NCI-H2171 (cell line): Measurements from ENCODE around the gene SORBS2.

Source experiments
- DNase-seq: peaks from one replicate; lab custom pipeline; 2025; lab: John Stamatoyannopoulos, UW

SORBS2 gene

DNA sequence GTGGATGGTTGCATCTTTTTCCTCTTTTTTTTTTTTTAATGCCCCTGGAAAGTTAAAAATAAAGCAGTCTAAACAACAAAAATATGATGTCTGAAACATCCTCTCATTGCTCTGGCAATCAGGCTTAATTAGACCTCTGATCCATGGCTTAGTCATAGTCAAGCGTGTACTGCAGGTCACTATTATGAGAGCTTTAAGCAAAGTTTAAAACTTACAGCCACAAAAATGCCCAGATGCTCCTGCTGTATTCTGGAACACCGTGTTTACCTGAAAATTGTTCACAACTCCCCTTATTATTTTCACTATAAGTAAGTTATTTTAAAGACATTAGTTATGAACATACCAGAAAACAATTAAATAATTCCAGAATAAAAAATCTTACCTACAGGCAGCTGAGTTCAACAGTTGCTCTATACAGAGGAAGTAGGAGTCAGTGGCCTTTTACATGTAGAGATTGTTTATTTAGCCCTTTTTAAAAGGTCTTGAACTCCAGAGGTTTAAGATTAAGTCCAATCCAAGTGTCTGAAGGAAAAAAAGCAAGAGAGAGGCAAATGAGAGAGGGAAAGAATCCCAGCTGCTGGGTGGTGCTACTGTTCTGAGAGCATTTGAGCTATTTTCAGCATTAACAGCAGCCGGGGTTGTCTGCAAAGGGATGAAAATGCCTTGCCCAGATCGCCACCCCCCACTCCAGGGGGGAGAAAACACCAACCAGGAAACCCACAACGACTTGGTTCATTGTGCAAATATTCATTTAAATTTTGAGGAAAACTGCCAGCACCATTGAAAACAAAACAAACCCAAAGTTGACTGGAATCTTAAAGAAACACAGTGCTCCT is 36.9 kb downstream of the SORBS2 start:
- DNase-seq = no peak

DNA sequence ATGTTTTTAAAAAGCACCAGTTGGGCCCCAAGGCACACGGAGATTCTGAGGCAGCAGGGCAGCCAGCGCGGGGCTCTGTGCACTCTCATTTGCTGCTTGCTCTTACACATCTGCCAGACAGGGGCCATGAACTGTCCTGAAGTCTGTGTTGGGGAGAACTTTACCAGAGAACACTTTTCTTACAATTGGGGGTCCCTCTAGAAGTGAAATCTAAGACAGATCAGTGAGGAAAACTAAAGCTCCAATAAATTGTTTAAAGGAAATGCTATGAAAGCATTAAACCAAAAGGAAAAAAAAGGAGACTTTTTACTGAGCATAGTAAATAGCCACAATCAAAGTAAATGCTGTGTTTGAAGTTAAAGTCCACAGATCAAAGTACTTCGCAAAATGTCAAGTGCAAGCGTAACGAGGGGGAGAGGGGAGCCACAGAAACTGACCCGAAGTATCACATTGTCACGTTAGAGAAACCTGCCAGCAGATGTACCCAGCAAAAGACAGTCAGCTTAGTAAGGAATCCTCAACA is 37.8 kb downstream of the SORBS2 start:
- no peak for DNase-seq

DNA sequence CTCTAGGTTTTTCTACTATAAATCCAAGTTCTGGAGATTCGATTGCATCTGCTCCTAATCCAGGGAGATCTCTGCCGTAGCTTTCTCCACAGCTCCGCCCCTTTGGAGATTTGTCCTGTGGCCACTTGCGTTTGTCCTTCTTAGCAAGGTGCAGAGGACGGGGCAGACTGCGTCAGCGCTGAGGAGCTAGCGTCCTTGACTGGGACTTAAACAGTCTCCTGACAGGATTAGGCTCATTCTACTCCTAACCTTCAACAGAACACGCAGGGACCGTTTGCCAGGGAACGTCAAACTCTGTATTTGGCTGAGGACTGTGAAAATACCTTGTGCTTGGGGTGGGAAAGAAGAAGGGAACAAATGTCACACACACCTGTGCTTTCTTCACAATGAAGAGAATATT is 38.6 kb downstream of the SORBS2 start:
- DNase-seq = no peak

DNA sequence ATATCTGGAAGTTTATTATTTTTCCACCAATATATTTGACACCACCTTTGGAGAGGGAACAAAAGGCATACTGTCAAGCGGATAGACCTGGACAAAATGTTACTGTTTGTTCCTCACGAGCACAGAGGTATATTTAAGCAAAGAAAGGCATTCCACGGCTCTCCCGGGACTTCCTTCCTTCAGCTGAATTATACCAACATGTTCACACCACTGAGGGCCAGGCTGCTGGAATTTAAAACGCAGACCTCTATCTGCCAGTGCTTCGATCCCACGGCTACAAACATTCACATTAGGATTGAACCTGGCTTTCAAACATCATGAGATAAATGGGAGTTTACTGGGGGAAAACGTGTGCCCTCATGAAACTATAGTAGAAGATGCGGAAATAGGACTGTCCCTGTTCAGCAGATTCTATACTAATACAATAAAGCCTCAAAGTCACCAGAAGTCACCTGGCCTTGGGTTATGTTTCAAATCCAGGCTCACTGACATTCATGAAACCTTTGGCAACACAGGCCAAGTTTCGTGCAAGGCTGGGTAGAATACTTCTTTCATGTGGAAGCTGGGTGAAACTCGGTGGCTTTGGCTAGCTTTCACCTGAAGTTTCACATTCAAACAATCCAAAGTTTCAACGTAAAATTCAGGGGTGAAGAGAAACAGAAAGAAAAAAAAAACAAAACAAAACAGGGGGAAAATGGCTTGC is 39.5 kb downstream of the SORBS2 start:
- DNase-seq = no peak

DNA sequence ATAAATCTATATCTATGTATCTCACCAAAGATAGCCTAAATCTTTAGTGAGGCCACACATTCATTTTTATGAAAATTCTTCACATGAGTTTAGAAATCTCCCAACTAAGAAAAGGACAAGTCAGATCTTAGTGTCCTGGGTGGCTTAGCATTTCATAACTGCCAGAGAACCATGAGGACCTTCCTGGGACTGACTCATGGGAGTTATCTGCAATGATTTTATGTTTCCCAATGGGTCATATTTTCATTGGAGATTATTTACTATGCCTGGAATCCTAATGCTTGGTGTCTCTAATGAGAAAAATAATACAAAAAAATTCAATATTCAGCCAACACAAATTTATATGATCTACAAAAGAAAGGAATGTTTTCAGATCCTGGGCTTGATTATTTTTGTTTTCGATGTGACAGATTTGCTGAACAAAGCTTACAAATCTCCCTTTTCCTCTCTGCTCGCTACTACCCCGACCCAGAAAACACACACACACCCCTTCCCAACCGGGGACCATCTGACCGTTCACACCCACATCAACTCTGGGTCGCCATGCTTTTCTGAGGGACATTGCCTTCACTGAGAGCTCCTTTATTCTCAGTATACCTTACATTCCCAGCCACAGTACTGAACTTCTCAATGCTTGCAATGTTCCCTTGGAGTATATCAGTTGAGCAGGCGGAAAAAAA is 40.1 kb downstream of the SORBS2 start:
- DNase-seq = no peak

DNA sequence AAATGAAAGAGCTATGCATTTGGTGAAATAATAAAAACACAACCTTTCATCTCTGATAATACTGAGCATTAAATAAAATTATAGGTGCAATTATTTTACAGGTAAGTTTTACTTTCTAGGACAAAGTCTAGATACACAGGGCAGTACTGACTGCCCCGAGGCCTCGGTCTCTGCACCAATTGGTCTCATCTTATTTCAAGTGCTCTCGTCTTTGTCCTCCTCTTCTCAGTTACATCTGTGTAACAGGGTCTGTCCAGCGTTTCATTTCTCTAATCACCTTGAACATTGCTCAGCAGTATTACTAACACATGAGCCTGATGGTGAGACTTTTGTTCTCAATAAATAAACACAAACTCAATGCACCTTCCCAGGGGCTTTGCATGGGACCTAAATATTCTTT is 44.5 kb downstream of the SORBS2 start:
- no peak for DNase-seq

DNA sequence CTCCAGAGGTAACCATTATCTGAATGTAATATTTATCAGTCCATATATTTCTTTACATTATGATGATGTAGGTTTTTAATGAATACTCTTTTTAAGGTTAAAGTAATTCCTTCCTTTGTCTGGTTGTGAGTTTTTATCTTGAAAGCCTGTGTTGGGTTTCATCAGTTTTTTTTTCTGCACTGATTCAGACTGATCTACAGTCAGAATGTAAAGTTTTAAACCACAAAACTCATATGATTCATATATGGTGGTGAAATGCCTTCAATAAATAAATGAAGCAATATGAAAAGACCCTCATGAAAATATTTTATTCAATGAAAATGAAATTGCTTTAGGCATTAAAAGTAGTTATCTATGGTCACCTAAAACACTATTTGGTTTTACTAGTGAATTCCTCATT is 47.1 kb downstream of the SORBS2 start:
- DNase-seq = no peak

DNA sequence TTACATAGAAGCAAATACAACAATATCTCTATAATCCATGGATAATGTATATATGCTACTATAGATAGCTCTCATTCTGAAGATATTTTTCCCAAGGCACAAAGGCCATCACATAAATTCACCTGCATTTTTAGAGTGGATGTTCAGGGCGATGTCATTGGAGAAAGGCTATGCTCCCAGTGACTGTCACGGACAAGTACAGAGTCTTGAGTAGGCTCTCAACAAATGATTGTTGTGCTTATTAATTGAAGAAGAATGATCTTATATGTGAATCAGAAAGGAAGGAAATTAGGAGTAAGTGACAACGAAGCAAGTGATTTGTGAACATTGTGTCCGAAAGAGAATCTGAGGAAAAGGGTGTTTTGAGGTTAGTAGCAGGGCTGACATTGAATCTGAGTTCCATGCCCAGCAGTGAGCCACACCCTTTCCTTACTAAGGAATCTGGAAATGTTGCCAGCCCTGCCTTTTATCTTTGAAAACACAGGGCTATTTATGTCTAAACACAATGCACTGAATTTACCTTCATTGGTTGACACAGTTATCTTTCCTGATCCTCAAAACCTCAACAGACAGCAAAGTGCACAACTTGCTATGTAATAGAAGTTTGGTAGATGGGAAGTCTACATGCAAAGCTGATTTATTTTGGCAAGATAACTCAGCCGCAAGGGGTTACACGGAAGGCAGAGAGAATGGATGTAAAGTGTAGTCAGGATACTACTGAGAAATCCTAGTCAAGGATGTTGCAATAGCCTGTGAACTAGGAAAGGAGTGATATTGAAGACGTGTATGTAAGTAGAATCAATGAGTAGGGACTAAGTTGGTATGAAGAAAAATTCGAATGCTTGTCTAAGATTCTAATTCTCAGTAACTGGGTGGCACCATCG is 50.4 kb downstream of the SORBS2 start:
- DNase-seq = no peak

DNA sequence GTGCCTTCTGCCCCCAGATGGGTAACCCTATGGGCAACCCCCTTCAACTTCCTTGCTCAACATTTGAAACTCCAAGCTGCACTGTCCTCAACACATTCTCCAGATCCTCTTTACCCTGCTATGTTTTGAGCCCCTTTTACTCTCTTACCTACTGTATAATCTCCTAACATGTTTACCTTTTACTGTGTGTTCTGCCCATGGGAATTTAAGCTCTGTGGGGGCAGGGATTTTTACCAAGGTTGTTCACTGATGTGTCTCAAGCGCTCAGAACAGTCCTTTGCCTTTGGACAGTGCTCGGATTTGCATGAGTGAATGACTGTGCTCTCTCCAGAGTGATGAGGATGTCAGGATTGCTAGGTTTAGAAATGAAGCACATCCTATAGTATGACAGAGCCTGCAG is 53.2 kb downstream of the SORBS2 start:
- no peak for DNase-seq

DNA sequence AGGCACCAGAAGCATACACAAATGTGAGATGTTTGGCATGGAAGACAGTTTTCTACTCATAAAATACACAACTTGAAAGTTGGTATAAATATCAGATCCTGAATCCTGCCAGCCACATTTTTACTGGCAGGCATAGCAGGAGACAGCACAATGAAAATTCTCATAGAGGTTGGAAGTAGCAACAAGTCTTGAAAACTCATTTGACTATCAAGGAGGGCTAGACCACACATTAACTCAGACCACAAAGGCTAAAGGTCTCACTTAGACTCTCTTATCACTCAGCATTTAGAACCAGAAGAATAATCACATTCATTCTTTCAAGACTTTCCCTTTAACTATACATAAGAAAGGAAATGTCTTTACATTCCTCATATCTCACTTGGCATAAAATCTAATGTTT is 56.5 kb downstream of the SORBS2 start:
- no peak for DNase-seq

DNA sequence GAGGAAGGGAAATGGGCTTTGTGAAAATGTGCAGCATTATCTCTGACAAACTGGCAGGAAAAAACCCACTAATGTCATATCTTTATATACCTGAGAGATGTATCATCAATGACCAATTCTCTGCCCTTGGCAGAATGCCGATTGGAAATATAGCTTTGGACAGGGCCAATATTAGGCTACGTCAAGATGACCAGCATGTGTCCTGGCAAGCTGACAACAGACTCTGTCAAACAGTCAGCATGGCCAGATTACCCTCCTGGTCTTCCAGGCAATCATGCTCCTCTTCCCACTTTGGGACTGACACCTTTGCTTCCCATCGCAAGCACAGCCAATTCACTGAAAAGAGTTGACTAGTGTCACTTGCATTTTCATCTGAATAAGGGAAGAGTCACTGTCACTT is 57.0 kb downstream of the SORBS2 start:
- DNase-seq = no peak

DNA sequence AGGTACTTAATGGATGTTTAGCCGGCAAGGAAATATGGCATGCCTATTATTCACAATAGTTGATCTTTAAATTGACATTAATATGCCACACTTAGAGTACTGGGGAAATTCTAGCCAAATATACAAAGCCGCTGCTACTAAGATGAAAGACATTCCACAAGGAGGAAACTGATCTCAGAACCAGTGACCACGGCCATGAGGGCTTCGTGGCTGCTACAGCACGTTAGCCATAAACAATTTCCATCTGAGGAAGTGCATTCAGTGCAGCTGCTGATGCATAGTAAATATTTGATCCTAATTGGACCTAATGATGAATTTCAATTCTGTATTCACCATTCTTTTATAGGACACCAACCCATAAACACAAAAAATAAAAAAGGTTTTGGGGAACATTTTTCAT is 59.1 kb downstream of the SORBS2 start:
- DNase-seq = no peak

DNA sequence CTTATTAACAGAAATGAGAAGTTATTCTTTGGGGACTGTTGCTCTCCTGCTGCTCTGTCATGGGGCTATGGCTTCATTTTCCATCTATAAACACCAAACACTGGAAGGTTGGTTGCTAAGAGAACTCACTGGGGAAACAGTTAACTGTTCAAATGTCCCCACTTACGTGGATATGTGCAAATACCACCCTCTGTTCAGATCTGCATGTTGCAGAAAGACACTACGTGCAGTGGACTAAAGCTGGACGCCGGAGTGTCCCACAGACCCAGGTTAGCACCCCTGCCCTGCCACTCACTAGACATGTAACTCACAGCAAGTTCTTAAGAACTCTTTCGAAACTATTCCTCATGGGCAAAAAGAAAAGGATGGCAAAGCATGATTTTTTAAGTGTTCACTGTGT is 62.1 kb downstream of the SORBS2 start:
- DNase-seq = no peak

DNA sequence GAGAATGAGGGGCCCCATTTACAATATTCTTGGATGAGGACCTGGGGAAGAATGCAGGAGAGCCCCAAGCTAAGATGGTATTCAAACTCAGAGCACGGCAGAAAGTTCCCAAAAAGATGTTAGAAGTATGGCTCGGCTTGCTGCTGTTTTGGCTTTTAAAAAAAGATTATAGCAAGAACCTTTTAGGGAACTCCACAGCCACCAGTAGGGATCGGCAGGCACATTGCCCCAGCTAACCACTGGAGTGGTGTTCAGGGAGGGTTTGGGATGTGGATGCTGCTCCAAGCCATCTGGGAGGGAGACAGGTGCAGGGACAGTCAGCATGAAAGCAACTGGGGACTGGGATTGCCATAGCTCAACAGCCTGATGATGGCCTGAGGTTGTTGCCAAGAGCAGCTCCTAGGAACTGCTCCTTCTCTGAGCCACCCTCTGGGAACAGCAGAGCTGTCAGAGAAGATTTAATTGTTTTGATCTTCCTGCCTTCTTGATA is 63.0 kb downstream of the SORBS2 start:
- DNase-seq = no peak

DNA sequence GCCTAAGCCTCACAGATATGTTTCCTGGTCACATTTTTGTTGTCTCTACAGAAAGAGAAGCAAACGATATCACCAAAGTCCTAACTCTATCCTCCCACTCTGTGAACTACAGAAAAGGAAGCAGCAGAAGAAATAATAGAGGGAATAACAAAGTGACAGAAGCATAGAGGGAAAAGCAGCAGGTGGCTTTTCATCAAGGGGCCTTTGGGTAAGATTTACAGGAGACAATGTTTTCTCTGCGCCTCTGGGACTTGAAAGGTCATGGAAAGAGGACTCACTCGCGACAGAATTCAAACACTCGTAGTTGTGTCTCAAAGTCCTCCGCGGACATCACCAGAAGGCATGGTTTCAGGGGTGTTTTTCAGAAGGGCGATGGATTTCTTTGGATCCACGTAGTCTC is 66.1 kb downstream of the SORBS2 start:
- DNase-seq = no peak

DNA sequence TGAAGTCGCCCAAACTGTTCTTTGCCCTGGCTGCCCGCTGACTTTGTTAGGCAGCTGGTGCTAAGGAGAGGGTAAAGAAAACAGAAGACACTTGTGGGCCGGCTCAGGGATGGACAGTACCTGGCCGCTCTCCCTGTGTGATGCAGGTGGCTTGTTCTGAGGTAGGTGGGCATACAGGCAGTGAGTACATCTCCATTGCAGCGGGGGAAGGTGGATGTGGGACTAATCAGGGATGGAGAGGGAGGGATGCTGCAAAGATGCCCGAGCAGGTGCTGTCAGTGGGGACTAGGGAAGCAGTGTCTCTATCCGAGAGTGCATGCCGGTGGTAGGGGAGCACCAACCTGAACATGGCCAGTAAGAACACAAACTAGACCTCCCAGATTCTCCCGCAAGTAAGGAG is 67.0 kb downstream of the SORBS2 start:
- no peak for DNase-seq

DNA sequence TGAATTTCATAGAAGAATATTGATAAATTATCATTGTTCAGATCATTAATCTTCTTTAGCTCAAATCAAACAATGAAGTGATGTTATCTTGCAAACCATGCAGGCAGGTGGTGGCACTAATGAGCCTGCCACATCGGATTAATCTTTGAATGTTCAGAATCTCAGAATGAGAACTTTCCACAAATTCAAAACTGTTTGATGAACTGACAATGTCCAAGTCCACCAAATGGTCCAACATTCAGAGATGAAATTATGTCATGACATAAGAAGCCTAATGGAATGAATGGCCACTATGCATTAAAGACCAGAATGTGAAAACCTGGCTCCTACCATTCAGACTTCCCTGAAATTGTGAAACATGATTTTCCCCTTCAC is 67.5 kb downstream of the SORBS2 start:
- no peak for DNase-seq

DNA sequence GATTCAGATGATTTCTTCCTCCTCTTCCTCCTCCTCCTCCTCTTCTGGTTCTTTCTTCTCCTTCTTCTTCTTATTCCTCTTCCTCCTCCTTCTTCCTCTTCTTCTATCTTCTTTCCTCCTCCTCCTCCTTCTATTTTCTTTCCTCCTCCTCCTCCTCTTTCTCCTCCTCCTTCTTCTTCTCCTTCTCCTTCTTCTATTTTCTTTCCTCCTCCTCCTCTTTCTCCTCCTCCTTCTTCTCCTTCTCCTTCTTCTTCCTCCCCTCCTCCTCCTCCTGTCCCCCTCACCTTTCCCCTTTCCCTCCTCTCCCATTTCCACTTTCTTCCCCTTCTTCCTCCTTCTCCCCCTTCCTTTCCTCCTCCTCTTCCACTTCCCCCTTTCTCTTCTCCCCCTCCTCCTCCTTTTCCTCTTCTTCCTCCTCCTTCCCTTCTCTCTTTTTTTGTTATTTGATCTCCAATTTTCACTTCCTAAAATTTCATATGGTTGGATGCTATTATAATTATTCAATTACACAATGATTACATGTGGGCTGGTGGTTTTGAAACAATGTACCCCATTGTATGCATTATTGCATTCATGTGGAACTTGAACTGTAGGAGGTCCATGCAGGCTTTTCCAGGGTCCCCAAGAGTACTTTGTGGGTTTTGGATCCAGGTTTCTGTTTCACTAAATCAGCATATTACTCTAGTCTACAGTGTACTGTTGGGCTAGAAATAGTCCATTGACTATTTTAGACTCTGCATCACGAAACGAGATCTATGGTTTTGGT is 68.1 kb downstream of the SORBS2 start:
- DNase-seq = no peak

DNA sequence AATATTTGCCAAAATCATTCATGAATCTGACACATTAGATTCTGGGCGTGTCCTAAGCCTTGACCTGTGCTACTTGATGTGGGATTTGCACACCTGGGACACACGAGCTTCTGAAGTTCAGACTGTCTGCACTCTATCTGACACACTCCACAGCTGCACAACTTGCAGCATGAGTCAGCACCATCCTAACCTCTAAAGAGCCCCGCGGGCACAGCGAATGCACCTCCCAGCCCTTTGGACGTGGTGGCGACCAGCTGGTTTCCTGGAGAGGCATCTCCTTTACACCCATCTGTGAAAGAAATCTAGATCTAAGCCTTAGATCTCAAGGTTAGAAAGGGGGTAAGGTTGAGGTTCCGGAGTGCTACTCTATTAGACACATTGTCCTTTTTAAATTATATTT is 69.2 kb downstream of the SORBS2 start:
- no peak for DNase-seq

DNA sequence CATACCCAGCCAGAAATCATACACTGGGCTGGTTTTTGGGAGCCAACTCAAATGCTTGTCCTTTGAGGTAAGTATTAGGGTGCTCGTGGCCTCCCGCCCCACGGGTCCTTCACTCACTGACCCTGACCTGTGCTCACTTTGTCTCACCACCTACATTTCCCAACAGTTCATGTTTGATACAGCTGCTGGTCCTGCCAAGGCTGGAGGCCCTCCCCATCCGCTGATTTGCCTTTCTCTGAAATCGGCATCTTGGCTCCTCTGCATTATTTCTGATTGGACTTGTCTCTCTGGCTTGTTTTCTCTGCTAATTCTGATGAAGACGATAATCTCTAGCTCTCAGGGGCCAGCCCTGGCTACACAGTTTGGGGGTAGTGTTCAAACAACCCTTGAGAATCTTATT is 70.2 kb downstream of the SORBS2 start:
- no peak for DNase-seq

DNA sequence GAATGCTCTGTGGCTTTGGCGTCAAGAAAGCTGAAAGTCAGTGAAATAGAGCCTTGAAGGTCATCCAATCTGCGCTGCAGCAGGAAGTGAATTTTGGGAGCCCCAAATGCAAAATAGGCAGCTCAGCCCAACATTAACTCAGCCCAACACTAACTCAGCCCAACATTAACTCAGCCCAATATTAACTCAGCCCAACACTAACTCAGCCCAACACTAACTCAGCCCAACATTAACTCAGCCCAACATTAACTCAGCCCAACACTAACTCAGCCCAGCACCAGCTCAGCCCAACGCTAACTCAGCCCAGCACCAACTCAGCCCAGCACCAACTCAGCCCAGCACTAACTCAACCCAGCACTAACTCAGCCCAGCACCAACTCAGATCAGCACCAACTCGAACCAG is 71.5 kb downstream of the SORBS2 start:
- DNase-seq = no peak
